ENCODE results near the gene RAB34.

- no peak for TF ChIP-seq CTCF (conservative IDR thresholded peaks at IDR 0.05)
- TF ChIP-seq ZFX (IDR thresholded peaks at IDR 0.05) = no peak
Measured at GRCh38 chr17:28716740-28717577, 709 bp downstream of the RAB34 start.
